HG02870 (cell line): ENCODE measurements around the gene TTLL3.

ENCODE experiments used
- ATAC-seq: cut with Tn5 transposase; IDR thresholded peaks from one replicate; pipeline ENCODE4 v1.9.1; 2021; ENCODE audit warnings: mild to moderate bottlenecking, moderate library complexity; ENCODE audit not compliant: unreplicated experiment

The TTLL3 gene

GRCh38 chr3:9806688-9807589 lies 3.1 kb upstream of the TTLL3 start:
- no peak for ATAC-seq

DNA sequence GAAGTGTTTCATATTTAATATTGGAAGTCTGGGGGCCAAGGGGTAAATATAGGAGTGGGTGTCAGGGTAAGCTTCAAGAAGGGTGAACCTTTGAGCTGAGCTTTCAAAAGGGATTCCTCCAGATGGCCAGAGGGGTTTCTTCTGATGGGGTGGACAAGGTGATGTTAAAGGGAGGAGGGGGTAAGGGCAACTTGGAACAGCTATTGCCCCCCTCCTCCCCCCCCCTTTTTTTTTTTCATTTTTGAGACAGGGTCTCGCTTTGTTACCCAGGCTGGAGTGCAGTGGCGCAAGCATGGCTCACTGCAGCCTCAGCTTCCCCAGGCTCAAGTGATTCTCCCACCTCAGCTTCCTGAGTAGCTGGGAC lies 2.1 kb upstream of the TTLL3 start:
- ATAC-seq: no peak

DNA sequence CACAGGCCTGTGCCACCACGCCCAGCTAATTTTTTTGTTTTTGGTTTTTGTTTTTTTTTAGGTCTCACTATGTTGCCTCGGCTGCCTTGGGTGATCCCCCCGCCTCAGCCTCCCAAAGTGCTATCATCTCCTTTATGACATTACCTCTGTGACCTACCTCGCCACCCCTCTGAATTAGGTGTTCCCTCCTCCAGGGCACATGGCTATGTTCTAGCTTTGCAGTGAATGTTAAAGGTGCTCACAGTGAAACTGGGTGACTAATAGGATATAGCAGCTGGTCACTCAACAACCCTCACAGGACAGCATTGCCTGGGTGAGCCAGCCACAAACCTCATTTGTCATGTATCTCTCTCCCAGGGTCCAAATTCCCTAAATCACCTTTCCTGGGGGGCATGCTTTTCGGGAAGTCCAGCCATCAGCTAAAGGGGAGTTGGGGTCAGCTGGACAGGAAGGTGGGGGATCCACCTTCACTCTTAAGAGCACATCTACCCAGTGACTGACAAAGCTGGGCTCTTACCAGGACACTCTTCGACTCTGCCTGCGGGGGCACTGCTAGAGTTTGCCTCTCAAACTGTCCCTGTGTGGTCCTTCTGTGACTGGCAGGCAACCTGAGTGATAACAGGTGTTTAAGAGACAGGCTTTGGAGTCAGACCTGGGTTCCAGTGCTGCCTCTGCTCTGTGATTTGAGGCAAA lies 1.6 kb upstream of the TTLL3 start:
- ATAC-seq: no peak

DNA sequence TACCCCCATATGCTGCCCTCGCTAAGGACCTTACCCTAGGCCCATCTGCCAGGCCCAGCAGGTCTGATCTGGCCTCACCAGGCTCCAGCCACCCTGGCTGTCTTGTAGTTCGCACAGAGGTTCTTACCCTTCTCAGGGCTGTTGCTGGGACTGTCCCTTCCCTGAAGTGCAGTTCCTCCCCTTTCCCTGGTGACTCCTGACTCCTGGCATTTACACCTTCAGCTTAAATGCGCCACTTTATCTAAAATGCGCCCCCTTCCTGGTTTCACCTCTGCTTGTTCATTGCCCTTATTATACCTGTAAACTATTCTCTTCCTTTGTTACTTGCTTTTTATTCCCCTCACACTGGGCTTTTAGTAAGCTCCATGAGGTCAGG lies 835 bp upstream of the TTLL3 start:
- peak; percentile 15 for ATAC-seq

- no peak for ATAC-seq
Measured at GRCh38 chr3:9810433-9810770, 340 bp downstream of the TTLL3 start.

DNA sequence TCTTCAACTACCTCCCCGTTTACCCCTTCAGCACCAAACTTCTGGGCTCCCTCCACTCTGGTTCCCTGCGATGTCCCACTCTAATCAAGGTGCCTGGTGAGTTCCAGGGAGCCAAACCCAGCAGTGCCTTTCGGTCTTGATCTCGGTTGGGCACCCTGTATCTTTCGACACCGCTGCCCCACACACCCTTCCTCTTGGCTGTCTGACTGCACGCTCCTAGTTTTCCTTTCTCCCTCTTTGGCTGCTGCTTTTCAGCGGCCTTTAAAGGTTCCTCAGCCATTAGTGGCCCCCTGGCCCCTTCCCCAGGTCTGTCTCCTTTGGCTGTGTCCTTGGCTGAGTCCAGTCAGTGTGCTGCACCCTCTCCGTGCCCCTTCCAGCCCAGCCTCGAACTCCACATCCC lies 784 bp downstream of the TTLL3 start:
- no peak for ATAC-seq

- ATAC-seq: no peak
Measured at GRCh38 chr3:9812870-9813483, 2.9 kb downstream of the TTLL3 start.

- ATAC-seq: no peak
Measured at GRCh38 chr3:9815986-9816385, 5.9 kb downstream of the TTLL3 start.

DNA sequence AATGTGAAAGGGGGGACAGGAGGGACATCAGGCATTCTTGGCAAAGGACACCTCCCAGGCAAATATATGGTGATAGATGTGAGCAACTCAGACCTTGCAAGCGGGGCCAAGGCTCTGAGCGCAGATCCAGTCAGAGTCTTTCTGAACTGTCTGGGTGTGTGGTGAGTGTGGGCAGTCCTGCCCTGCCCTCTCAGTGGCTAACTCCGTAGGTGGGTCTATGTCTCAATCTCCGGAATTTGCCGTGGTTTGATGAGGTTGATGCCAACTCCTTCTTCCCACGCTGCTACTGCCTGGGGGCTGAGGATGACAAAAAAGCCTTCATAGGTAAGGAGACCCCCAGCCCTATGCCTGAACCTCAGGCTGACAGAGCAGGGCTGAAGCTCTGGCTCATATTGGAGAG lies 7.4 kb downstream of the TTLL3 start:
- ATAC-seq: no peak

DNA sequence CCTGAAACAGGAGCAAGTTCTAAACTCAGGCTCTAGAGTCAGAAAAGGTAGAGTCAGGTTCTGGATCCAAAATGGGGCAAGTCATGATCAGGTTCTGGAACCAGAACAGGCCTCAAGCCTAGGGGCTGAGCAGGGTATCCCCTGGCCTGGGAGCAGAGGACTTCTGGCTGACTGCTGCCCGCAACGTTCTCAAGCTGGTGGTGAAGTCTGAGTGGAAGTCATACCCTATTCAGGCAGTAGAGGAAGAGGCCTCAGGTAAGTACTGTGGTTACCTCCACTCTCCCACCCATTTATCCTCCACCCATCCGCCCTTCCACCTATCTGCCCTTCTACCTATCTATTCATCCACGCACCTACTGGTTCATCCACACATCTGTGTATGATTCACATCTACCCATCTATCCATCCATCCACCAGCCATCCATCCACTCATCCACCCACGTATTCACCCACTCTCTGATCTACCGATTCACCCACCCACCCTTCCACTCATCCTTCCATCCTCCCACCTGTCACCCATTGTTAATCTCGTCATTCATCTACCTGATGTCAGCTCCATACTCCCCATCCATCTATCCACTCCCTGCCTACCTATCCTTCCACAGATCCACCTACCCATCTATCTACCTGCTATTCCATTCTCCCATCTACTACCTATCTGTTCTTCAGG lies 8.7 kb downstream of the TTLL3 start:
- ATAC-seq: no peak

- no peak for ATAC-seq
Measured at GRCh38 chr3:9820543-9820942, 10.5 kb downstream of the TTLL3 start.

GRCh38 chr3:9820946-9821345 lies 10.9 kb downstream of the TTLL3 start:
- no peak for ATAC-seq

DNA sequence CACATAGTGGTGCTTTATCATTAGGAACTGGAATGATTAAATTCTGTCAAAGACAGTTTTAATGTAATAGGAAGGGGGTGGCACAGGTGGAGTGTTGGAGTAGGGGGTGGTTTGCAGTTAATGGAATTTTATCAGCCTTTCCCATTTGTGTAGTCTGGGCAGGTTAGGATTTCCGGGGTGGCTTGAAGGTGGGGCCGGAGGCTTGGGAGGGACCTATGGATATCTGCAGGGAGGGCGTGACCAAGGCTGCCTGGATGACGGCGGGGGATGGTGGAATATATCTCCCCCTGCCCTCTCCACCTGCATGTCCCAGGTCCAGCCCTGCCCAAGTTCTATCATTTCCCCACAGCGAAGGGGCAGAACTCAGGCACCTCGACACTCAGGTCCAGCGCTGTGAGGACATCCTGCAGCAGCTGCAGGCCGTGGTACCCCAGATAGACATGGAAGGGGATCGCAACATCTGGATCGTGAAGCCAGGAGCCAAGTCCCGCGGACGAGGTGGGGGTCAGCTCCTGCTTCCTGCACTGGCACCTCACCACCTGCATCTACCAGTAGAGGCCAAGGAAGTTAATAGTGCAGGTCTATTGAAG lies 15.5 kb downstream of the TTLL3 start:
- no peak for ATAC-seq

DNA sequence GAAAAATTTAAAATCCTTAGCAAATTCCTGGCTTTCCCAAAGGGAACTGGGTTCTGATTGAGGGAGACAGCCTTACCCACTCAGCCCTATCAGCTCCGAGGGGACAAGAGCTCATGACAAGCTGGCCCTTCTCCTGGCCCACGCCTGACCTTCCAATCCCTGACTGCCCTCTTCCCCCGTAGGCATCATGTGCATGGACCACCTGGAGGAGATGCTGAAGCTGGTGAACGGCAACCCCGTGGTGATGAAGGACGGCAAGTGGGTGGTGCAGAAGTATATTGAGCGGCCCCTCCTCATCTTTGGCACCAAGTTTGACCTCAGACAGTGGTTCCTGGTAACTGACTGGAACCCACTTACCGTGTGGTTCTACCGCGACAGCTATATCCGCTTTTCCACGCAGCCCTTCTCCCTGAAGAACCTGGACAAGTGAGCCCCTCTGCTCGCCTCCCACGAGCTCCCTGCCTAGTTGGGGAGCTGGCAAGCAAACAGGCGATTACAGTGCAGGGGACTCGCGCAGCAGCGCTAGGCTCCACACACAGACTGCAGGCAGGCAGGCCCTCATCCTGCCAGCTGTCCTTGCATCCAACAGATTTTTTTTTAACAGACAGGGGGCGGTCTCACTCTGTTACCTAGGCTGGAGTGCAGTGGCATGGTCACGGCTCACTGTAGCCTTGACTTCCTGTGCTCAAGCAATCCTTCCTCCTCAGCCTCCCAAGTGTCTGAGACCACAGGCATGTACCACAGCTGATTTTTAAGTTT lies 16.9 kb downstream of the TTLL3 start:
- ATAC-seq: no peak

- ATAC-seq: no peak
Measured at GRCh38 chr3:9828801-9829755, 19.0 kb downstream of the TTLL3 start.

- ATAC-seq: no peak
Measured at GRCh38 chr3:9831253-9831652, 21.2 kb downstream of the TTLL3 start.

GRCh38 chr3:9833078-9833477 lies 23.0 kb downstream of the TTLL3 start:
- ATAC-seq: no peak

- ATAC-seq: no peak
Measured at GRCh38 chr3:9834520-9835380, 24.7 kb downstream of the TTLL3 start.
